Tibial artery (tissue), 4 donors: ENCODE results near the gene ADAMTS16.

Experiments
- DNase-seq, 2 donors: peaks; one replicate each; pipeline ENCODE4 v3.0.0-alpha.2; 2019
- H3K27ac ChIP-seq, 2 donors: fragments of 200-600 bp; sonication (generic) in 1 of 2; 1 replicate in 1 of 2; 2 replicates in 1 of 2; pipeline ENCODE4 v1.5.1; 2018 to 2019; ENCODE audit warnings: mild to moderate bottlenecking in 1 of 2
- H3K27me3 ChIP-seq, 2 donors: fragments of 200-600 bp; sonication (generic) in 1 of 2; one replicate each; pipeline versions ENCODE4 v1.5.1 to v1.6.0; 2016 to 2019
- H3K36me3 ChIP-seq, 3 donors: fragments of 200-600 bp; sonication (generic) in 2 of 3; one replicate each; pipeline ENCODE4 v1.5.1; 2016 to 2019; ENCODE audit warnings: mild to moderate bottlenecking in 2 of 3
- H3K4me1 ChIP-seq, 4 donors: fragments of 200-600 bp; sonication (generic) in 2 of 4; 1 replicate in 3 of 4; 2 replicates in 1 of 4; pipeline ENCODE4 v1.5.1; 2016 to 2019
- H3K4me3 ChIP-seq, 2 donors: fragments of 200-600 bp; sonication (generic) in 1 of 2; 1 replicate in 1 of 2; 2 replicates in 1 of 2; pipeline ENCODE4 v1.5.1; 2018 to 2019; ENCODE audit warnings: mild to moderate bottlenecking in 2 of 2
- H3K9me3 ChIP-seq, 3 donors: fragments of 200-600 bp; sonication (generic) in 1 of 3; one replicate each; pipeline ENCODE4 v1.5.1; 2016 to 2019
- intact Hi-C: fragments of 100-400 bp; cut with DNase I; formaldehyde crosslinking; loops from one replicate; pipeline ENCODE4 v1.15.0; 2023; ENCODE audit warnings: low total_unique reads
- TF ChIP-seq, protein P1 (sequence below), 2 experiments: fragments of 200-600 bp in 1 of 2; fragments of 450-650 bp in 1 of 2; IDR thresholded peaks; one replicate each; pipeline ENCODE4 v1.5.1; 2017 to 2019; ENCODE audit warnings: antibody characterized with exemption in 2 of 2, mild to moderate bottlenecking in 1 of 2, moderate library complexity in 1 of 2

The ADAMTS16 gene

DNA sequence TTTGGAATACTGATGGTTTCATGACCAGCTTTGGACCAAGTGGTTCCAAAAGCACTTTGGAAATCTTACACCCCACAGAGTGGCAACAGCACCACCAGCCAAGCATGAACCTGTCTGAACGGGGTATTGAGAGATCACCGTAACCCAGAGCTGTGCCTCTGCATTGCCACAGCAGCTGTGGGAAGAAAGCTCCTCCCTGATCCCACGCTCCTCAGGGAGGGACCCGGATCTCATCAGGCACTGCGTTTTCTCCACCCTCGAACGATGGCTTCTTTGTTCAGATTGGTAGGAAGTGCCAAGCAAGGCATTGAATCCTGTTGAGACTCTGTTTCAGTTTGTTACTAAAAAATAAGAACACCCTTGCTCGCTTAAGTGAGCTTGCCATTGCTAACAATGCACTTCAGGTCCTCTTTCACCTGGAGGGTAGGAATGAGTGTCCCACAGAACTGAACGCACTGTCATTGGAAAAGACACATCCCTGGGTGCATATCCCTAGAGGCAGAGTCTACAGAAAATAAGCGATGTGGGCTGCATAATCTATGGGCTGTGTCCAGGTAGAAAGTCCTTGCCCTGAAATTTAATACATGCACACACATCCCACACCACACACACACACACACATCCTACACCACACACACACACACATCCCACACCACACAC is 164.4 kb downstream of the ADAMTS16 start:
- Histone ChIP-seq H3K27ac (no peak overlapping the region), H3K4me1 (peaks cover 0 to 3% (median 0%) of the 10 kb centered on the region in 4 donors), H3K9me3 (peaks cover 0 to 9% (median 4%) of the 10 kb centered on the region in 3 donors), H3K27me3 (no peaks in the 10 kb centered on the region), H3K36me3 (no peaks in the 10 kb centered on the region), H3K4me3 (no peak overlapping the region)
- intact Hi-C loops = no loop called here
- TF ChIP-seq, protein P1, sequence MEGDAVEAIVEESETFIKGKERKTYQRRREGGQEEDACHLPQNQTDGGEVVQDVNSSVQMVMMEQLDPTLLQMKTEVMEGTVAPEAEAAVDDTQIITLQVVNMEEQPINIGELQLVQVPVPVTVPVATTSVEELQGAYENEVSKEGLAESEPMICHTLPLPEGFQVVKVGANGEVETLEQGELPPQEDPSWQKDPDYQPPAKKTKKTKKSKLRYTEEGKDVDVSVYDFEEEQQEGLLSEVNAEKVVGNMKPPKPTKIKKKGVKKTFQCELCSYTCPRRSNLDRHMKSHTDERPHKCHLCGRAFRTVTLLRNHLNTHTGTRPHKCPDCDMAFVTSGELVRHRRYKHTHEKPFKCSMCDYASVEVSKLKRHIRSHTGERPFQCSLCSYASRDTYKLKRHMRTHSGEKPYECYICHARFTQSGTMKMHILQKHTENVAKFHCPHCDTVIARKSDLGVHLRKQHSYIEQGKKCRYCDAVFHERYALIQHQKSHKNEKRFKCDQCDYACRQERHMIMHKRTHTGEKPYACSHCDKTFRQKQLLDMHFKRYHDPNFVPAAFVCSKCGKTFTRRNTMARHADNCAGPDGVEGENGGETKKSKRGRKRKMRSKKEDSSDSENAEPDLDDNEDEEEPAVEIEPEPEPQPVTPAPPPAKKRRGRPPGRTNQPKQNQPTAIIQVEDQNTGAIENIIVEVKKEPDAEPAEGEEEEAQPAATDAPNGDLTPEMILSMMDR (IDR thresholded peaks at IDR 0.05) = no peak
- DNase-seq = no peak

DNA sequence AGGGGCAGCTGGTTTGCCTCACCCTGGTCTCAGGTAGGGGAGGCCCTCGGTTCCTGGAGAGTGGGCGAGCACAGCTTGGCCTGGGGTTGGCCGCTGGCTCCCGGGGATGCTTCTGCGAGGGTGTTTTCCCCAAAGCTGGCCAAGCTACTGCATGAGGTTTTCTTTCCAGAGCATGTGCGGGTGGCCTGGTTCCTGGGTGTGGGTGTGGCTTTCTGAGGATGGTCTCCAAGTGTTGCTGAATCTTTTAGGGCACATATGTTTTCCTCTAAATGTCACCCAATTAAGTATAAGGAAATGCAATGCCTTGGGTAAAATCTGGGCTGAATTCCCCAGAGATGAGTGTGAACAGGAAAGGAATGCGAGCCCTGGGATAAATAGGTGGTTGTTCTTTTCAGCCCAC is 166.6 kb downstream of the ADAMTS16 start:
- H3K36me3 ChIP-seq = no peaks in the 10 kb centered on the region
- DNase-seq = no peak
- intact Hi-C loops = no loop called here
- no peaks in the 10 kb centered on the region for H3K27me3 ChIP-seq
- H3K4me3 ChIP-seq = no peak overlapping the region
- TF ChIP-seq, protein P1 (IDR thresholded peaks at IDR 0.05) = no peak
- H3K4me1 ChIP-seq = peaks cover 0 to 3% (median 0%) of the 10 kb centered on the region in 4 donors
- H3K27ac ChIP-seq = no peak overlapping the region
- peaks cover 0 to 5% (median 2%) of the 10 kb centered on the region in 3 donors for H3K9me3 ChIP-seq

- no peak for DNase-seq
- H3K27ac ChIP-seq = no peak overlapping the region
- intact Hi-C loops = no loop called here
- no peak overlapping the region for H3K4me3 ChIP-seq
- H3K36me3 ChIP-seq = no peaks in the 10 kb centered on the region
- H3K9me3 ChIP-seq = no peaks in the 10 kb centered on the region
- H3K4me1 ChIP-seq = peaks cover 0 to 3% (median 0%) of the 10 kb centered on the region in 4 donors
- TF ChIP-seq, protein P1 (IDR thresholded peaks at IDR 0.05) = no peak
- no peaks in the 10 kb centered on the region for H3K27me3 ChIP-seq
Measured at GRCh38 chr5:5308319-5308718, 168.2 kb downstream of the ADAMTS16 start.

- H3K4me1 ChIP-seq = peaks cover 0 to 3% (median 0%) of the 10 kb centered on the region in 4 donors
- intact Hi-C loops = no loop called here
- no peaks in the 10 kb centered on the region for H3K27me3 ChIP-seq
- no peaks in the 10 kb centered on the region for H3K36me3 ChIP-seq
- TF ChIP-seq, protein P1 (IDR thresholded peaks at IDR 0.05) = no peak
- no peak overlapping the region for H3K27ac ChIP-seq
- H3K9me3 ChIP-seq = no peaks in the 10 kb centered on the region
- DNase-seq = no peak
- H3K4me3 ChIP-seq = no peak overlapping the region
Measured at GRCh38 chr5:5309645-5310044, 169.5 kb downstream of the ADAMTS16 start.

DNA sequence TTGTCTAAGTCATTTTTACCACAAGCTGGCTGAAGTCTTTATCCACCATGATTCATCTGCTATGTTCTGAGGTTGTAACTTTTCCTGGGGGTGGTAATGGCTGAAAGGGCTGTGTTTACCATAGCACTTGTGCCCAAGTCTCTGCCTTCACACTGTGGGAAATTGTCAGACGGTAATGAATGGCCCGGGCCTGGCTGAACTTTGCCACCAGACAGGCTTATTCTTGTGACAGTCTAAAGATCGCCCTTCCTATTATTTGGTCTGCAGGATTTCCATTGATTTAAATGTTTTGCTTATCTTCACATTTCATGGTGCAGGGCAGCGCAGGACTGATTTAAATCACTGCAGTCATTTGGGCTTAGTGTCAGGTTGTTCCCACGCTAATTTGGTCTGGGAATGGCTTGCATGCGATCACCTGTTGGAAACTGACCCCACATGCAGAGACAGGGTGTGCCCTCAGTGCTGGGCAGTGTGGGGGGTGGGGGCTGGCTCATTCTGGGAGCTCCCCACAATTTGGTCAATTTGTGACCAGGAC is 173.0 kb downstream of the ADAMTS16 start:
- no peak for DNase-seq
- Histone ChIP-seq H3K4me1 (no peaks in the 10 kb centered on the region), H3K27ac (no peak overlapping the region), H3K36me3 (no peaks in the 10 kb centered on the region), H3K27me3 (no peaks in the 10 kb centered on the region), H3K4me3 (no peak overlapping the region), H3K9me3 (no peaks in the 10 kb centered on the region)
- TF ChIP-seq, protein P1 (IDR thresholded peaks at IDR 0.05) = no peak
- intact Hi-C loops = no loop called here
